GM18870 (cell line): ENCODE data around the gene BBX.

Experiments
- ATAC-seq: cut with Tn5 transposase; IDR thresholded peaks from one replicate; pipeline ENCODE4 v1.9.1; 2021; ENCODE audit warnings: moderate library complexity; ENCODE audit not compliant: unreplicated experiment

Gene BBX

DNA sequence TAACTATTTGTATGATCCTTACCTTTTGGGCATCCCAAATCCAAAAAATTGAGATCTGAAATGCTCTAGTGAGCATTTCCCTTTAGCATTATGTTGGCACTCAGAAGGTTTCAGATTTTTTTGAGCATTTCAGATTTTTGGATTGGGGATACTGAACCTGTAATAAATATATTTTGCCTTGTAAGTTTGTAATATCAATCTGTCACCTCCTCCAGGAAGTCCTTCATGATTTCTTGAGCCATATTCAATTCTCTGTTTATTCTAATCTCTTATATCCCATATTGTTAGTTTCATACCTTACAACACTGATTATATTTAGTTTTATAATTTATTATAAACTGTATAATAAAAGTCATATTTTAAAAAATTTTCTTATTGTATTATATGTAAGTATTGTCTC, 215.2 kb downstream of the BBX start:
- ATAC-seq: no peak

GRCh38 chr3:107738486-107739183, 215.9 kb downstream of the BBX start:
- no peak for ATAC-seq

DNA sequence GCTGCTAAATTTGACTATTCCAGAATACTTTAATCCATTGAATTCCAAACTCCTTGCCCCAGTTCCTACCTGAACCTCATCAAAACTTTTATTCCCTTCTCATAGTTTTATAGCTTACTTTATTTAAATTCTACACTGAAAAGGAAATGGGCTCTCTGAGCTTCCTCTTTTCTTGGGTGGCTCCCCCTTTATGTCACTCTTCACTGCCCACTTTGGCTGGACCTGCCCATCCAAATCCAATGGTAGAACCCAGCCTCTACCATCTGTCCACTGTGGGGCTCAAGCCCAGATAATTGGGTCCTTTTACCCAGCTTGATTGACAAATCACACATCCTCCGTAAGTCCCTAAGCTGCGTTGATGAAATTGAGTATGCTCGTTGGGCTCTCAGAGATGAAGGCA, 216.5 kb downstream of the BBX start:
- ATAC-seq: no peak

DNA sequence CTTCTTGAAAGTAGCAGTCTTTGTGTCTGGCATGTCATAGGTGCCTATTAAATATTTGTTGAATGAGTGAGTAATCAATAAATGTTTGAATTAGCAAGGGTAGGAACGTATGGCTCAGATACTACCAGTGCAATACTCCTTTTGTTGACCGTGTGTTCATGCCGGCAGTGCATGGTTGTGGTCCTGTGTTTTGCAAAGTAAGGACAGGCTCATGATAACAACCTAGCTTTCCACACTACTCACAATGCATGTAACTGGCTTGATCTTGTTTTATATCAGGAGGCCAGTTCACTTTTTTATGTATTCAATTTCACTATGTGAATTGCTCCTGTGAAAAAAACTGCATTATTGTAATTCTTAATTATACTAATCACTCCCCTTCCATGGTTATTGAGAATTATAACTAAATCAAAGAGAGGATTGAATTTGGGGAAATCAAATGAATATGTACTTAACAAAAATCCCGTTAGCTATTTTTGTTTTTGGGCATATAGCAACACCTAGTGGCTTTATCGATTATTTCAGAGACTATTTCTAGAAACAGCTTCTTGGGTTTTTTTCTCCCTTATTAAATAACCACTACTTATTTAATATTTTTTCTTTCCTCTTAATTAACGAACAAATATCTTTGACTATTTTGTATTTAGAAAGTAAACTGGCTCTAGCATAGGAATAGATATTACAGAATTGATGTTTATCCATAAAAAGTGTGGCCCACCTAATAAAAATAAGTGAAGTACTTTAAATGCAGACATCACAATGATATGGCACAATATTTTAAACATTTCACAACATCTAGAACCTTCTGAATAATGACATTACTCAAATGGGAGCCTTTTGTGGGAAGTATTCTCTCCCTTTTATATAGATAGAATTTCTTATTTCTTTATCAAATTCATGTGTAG, 218.5 kb downstream of the BBX start:
- ATAC-seq: no peak

DNA sequence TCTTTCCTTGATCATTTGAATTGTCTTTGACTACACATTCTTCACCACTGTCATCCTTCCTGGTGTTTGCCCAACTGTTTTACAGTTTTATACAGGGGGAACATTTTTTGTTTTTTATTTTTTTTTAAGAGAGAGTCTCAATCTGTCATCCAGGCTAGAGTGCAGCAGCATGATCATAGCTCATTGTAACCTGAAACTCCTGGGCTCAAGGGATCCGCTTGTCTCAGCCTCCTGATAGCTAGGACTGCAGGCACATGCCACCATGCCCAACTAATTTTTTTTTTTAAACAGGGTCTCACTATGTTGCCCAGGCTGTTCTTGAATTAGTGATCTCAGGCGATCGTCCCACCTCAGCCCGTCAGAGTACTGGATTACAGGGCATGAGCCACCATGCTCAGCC, 222.6 kb downstream of the BBX start:
- no peak for ATAC-seq

GRCh38 chr3:107752202-107752990, 229.6 kb downstream of the BBX start:
- ATAC-seq: no peak

DNA sequence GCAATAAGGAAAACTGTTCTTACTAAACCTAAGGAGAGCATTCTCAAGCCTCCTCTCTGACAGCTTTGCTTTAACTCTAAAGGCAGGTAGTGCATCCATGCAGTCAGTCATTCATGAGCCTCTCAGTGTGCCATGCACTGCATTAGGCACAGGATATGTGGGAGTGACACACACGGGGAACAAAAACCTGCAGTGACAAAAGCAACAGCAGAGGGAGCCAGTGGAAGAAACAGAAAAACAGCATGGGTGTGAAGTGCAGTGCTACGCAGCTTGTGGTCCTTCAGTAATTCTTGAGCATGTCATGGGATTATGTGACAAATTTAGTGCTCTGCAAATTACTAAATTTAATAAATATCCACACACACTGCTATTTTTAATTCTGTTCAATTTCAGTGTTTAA, 230.7 kb downstream of the BBX start:
- ATAC-seq: no peak

- no peak for ATAC-seq
These were observed 231.2 kb downstream of the BBX start for GRCh38 chr3:107753976-107754375.

GRCh38 chr3:107756649-107757048, 233.9 kb downstream of the BBX start:
- ATAC-seq: no peak

GRCh38 chr3:107757140-107757539, 234.4 kb downstream of the BBX start:
- ATAC-seq: no peak

- no peak for ATAC-seq
These were observed 237.4 kb downstream of the BBX start for GRCh38 chr3:107760144-107760543.

- no peak for ATAC-seq
These were observed 238.6 kb downstream of the BBX start for GRCh38 chr3:107761391-107761790.

DNA sequence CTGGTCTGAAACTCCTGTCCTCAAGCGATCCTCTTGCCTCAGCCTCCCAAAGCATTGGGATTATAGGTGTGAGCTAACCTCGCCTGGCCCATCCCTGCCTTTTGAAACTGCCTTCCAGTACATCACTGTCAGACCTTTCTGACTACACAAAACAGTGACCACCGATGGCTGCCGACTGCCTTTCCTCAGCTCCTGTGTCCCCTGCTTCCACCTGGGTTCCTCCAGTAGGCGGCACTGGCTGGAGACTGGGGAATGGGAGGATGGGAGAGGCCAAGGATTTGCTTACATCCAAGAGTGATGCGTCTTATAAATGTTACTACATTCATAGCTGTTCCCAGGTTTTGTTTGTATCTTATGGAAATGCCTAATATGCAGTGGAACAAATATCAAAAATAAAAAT, 242.8 kb downstream of the BBX start:
- ATAC-seq: no peak

GRCh38 chr3:107767897-107768605, 245.3 kb downstream of the BBX start:
- no peak for ATAC-seq

- no peak for ATAC-seq
These were observed 247.1 kb downstream of the BBX start for GRCh38 chr3:107769882-107770281.

DNA sequence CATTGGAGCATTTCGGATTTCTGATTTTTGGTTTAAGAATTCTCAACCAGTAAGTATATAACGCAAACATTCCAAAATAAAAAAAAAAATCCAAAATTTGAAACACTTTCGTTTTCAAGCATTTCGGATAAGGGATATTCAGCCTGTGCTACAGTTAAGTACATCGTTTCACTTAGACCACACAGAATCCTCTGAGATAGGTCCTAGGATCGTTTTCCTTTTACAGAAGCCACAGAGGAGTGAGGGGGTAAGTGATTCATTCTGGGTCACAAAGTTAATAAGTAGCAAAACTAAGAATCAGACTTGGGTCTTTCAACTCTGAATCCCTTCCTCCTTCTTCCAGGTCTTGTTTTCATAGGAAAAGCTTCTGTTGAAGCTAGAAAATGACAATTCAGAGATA, 249.3 kb downstream of the BBX start:
- no peak for ATAC-seq

GRCh38 chr3:107775974-107776373, 253.2 kb downstream of the BBX start:
- ATAC-seq: no peak

DNA sequence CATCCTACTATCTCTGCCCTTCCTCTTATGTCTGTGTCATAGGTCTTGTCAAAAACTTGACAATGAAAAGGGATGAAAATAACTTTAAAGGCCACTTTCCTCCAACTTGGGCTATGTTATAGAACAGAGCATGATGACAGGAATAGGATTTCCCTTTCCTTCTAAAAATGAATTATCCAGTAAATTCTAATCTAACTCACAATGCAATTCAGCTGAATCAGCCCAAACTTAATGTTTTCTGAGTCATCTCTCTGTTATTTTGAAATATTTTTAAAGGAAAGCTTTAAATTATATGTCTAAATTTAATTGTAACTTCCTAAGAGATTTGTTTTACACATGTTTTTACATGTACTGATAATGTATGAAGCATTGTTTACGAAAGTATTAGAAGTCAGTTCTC, 258.5 kb downstream of the BBX start:
- ATAC-seq: no peak

DNA sequence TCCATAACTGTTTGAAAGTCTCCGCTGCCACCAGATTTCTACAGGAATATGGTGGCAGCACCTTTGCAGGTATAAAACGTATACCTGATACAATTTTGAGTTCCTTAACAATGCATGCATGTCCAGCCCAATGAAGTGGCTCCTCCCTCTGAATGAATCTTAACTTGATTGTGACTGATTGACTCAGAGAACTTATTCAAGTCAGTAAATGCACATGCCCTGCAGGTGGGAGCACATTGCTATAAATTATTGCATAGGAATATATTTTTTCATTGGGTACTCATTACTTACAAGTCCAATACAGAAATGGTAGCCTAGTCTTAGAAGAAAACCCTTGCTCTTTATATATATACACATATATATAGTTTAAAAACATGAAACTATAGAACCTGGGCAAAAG, 259.3 kb downstream of the BBX start:
- no peak for ATAC-seq

GRCh38 chr3:107790612-107791011, 267.9 kb downstream of the BBX start:
- no peak for ATAC-seq

- ATAC-seq: no peak
These were observed 268.3 kb downstream of the BBX start for GRCh38 chr3:107791027-107791426.
